ENCODE measurements around the gene TRAF5. TPM values are rescaled to one million over a fixed set of nuclear protein-coding genes. Genes with fewer than 3 reads are reported as not detected.

TRAF5 gene
- total RNA-seq, 1 donor from 2014 or later = 58.7 TPM

DNA sequence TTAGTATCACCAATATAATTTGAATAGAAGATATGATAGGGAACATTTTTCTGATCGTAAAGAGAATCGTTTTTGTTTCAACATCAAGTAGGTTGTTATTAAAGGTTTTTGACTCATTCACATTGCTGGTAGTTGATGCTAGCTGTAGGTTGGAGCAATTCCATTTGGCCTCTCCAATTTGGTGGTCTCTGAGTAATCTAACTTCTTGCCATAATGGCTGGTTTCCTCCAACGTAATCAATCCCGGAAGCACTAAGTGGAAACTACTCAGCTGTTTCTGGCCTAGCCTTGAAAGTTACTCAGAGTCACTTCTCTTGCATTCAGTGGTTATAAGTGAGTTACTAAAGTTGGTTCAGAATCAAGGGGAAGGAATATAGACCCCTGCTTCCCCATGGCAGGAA, 41.4 kb upstream of the TRAF5 start:
- peaks cover 19% of the 10 kb centered on the region for H3K36me3 Mint-ChIP-seq (ENCODE audit: low read depth)
- no peak for TF ChIP-seq CTCF (IDR thresholded peaks at IDR 0.05)
- no peaks in the 10 kb centered on the region for H3K27me3 Mint-ChIP-seq (ENCODE audit: low read depth)
- H3K27ac Mint-ChIP-seq (ENCODE audit: unreplicated experiment) = no peak overlapping the region
- no peak overlapping the region for H3K4me3 Mint-ChIP-seq (ENCODE audit: unreplicated experiment)
- H3K9me3 Mint-ChIP-seq (ENCODE audit: low read depth) = no peaks in the 10 kb centered on the region
- no peaks in the 10 kb centered on the region for H3K4me1 Mint-ChIP-seq (ENCODE audit: low read depth)
- DNase-seq (ENCODE audit: low spot score) = no peak

GRCh38 chr1:211287218-211287617, 39.4 kb upstream of the TRAF5 start:
- H3K36me3 Mint-ChIP-seq (ENCODE audit: low read depth) = peaks cover 27% of the 10 kb centered on the region

GRCh38 chr1:211292411-211292810, 34.2 kb upstream of the TRAF5 start:
- Mint-ChIP-seq H3K9me3 (ENCODE audit: low read depth) (no peaks in the 10 kb centered on the region), H3K4me3 (ENCODE audit: unreplicated experiment) (no peak overlapping the region), H3K27ac (ENCODE audit: unreplicated experiment) (no peak overlapping the region), H3K27me3 (ENCODE audit: low read depth) (no peaks in the 10 kb centered on the region), H3K4me1 (ENCODE audit: low read depth) (peaks cover 14% of the 10 kb centered on the region), H3K36me3 (ENCODE audit: low read depth) (peaks cover 31% of the 10 kb centered on the region)
- DNase-seq (ENCODE audit: low spot score) = no peak
- no peak for TF ChIP-seq CTCF (IDR thresholded peaks at IDR 0.05)

More at GRCh38 chr1:211287218-211287617, 39.4 kb upstream of the TRAF5 start:
- no peak for DNase-seq (ENCODE audit: low spot score)
- Mint-ChIP-seq H3K27me3 (ENCODE audit: low read depth) (no peaks in the 10 kb centered on the region), H3K27ac (ENCODE audit: unreplicated experiment) (no peak overlapping the region), H3K4me3 (ENCODE audit: unreplicated experiment) (no peak overlapping the region), H3K4me1 (ENCODE audit: low read depth) (peaks cover 3% of the 10 kb centered on the region), H3K9me3 (ENCODE audit: low read depth) (no peaks in the 10 kb centered on the region)
- TF ChIP-seq CTCF (IDR thresholded peaks at IDR 0.05) = no peak

DNA sequence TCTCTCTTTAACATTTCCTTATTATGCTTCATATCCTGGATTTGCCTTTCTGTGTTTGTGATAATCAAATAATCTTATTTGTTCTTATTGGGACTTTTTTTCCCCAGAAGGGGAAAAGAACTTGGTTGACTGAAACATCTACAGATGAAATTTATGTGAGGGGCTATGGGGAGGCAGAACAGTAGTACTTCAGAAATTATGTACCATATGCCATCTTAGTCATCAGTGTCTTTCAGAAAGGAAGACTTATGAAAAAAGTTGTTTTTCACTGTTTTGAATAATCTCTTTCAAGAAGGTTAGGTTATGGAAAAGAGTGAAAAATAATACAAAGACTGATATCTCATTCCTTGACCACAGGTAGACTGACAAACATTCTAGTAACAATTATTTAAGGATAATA, 30.2 kb upstream of the TRAF5 start:
- Mint-ChIP-seq H3K27ac (ENCODE audit: unreplicated experiment) (no peak overlapping the region), H3K4me1 (ENCODE audit: low read depth) (peaks cover 14% of the 10 kb centered on the region), H3K36me3 (ENCODE audit: low read depth) (peaks cover 36% of the 10 kb centered on the region), H3K27me3 (ENCODE audit: low read depth) (no peaks in the 10 kb centered on the region), H3K4me3 (ENCODE audit: unreplicated experiment) (no peak overlapping the region), H3K9me3 (ENCODE audit: low read depth) (no peaks in the 10 kb centered on the region)
- TF ChIP-seq CTCF (IDR thresholded peaks at IDR 0.05) = no peak
- DNase-seq (ENCODE audit: low spot score) = no peak

DNA sequence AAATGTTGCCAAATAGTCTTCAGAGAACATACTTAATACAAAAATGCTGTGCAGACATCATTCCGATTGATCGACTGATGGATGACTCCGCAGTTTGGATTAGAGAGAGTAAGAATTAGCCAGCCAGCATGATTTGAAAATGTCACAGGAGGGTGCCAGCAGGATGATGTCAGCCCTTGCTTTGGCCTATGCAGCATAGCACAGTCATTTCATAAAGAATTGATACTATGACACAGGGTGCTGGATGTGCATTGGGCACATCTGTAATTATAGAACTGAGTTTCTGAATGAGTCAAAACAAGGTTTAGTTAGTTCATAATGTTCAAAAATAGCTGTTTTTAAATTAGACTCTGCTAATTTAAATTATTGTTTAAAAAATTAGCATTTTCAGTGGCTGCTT, 21.6 kb upstream of the TRAF5 start:
- H3K9me3 Mint-ChIP-seq (ENCODE audit: low read depth) = no peaks in the 10 kb centered on the region
- H3K36me3 Mint-ChIP-seq (ENCODE audit: low read depth) = peaks cover 21% of the 10 kb centered on the region
- H3K4me3 Mint-ChIP-seq (ENCODE audit: unreplicated experiment) = no peak overlapping the region
- peaks cover 7% of the 10 kb centered on the region for H3K4me1 Mint-ChIP-seq (ENCODE audit: low read depth)
- no peak for TF ChIP-seq CTCF (IDR thresholded peaks at IDR 0.05)
- DNase-seq (ENCODE audit: low spot score) = no peak
- peak overlapping the region; percentile 9 for H3K27ac Mint-ChIP-seq (ENCODE audit: unreplicated experiment)
- H3K27me3 Mint-ChIP-seq (ENCODE audit: low read depth) = no peaks in the 10 kb centered on the region
